Testis (tissue), 2 donors: ENCODE data around the gene TCF7.

Source experiments
- POLR2A ChIP-seq: fragments of 450-650 bp; IDR thresholded peaks from one replicate; pipeline ENCODE4 v1.6.1; 2017; ENCODE audit warnings: antibody characterized with exemption, mild to moderate bottlenecking, moderate library complexity
- TF ChIP-seq, protein P1 (sequence below), 3 experiments: fragments of 450-650 bp in 2 of 3; fragments of 200-600 bp in 1 of 3; sonication (generic) in 1 of 3; IDR thresholded peaks; one replicate each; pipeline ENCODE4 v1.5.1; 2016 to 2019; ENCODE audit warnings: antibody characterized with exemption in 3 of 3, mild to moderate bottlenecking in 2 of 3, moderate library complexity in 1 of 3

DNA sequence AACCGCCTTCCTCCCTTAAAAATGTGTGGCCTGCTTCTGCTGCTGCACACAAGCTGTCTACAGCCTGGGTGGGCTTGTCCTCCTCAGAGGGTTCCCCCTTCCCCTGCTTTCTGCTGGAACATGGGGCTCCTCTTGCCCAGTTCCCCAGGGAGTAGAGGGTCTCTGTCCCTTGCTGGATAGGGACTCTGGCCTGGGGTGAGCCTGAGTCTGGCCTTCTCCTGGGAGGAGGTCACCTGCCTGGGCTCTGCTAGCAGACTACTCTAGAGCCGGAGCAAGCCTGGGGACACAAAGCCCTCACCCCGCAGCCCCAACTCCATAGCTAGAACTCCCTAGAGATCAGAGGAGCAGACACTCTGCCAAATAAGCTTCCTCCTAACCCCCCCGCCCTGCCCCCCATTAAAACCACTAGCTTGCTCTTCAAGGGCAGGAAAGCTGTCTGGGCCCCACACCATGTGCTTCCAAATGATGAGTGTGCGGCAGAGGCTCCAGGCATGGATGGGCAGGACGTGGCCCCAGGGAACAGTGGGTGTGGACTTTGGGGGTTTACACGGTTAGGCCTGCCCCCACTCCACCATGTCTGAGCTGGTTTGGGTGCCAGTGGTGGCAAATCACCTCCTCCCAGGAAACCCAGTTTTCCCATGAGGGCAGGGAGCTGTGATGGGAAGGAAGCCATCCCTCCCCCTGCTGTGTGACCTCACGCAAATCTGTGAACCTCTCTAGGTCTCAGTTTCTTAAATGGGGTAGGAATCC, 10.0 kb downstream of the TCF7 start:
- TF ChIP-seq, protein P1, sequence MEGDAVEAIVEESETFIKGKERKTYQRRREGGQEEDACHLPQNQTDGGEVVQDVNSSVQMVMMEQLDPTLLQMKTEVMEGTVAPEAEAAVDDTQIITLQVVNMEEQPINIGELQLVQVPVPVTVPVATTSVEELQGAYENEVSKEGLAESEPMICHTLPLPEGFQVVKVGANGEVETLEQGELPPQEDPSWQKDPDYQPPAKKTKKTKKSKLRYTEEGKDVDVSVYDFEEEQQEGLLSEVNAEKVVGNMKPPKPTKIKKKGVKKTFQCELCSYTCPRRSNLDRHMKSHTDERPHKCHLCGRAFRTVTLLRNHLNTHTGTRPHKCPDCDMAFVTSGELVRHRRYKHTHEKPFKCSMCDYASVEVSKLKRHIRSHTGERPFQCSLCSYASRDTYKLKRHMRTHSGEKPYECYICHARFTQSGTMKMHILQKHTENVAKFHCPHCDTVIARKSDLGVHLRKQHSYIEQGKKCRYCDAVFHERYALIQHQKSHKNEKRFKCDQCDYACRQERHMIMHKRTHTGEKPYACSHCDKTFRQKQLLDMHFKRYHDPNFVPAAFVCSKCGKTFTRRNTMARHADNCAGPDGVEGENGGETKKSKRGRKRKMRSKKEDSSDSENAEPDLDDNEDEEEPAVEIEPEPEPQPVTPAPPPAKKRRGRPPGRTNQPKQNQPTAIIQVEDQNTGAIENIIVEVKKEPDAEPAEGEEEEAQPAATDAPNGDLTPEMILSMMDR (IDR thresholded peaks at IDR 0.05): no peak
- TF ChIP-seq POLR2A: no peak
